Mucosa of rectum (tissue), 2 donors: ENCODE measurements around the gene NFATC2.

Experiments used
- H3K27ac ChIP-seq, 2 donors: one replicate each; pipeline ENCODE4 v1.7.0; 2013; ENCODE audit warnings: inconsistent platforms in 2 of 2, low read depth in 2 of 2, low read length in 2 of 2
- H3K27me3 ChIP-seq, 2 donors: one replicate each; pipeline ENCODE4 v1.7.0; 2013; ENCODE audit warnings: low read length in 2 of 2; ENCODE audit not compliant: control insufficient read depth in 2 of 2, insufficient read depth in 2 of 2
- H3K36me3 ChIP-seq, 2 donors: one replicate each; pipeline ENCODE4 v1.7.0; 2013; ENCODE audit warnings: low read length in 2 of 2; ENCODE audit not compliant: control insufficient read depth in 2 of 2, insufficient read depth in 2 of 2
- H3K4me1 ChIP-seq, 2 donors: one replicate each; pipeline ENCODE4 v1.7.0; 2013; ENCODE audit warnings: low read length in 2 of 2, mild to moderate bottlenecking in 1 of 2; ENCODE audit not compliant: control insufficient read depth in 2 of 2, insufficient read depth in 2 of 2
- H3K4me3 ChIP-seq, 2 donors: one replicate each; pipeline ENCODE4 v1.7.0; 2013; ENCODE audit warnings: low read length in 2 of 2
- H3K9ac ChIP-seq, 2 donors: one replicate each; pipeline ENCODE4 v1.7.0; 2013; ENCODE audit warnings: low read length in 2 of 2, low read depth in 1 of 2, mild to moderate bottlenecking in 1 of 2
- H3K9me3 ChIP-seq, 2 donors: one replicate each; pipeline ENCODE4 v1.7.0; 2013; ENCODE audit warnings: low read length in 2 of 2; ENCODE audit not compliant: control insufficient read depth in 2 of 2
- donor health status: healthy.
- donor health status: Normal muscosa, but diverticular disease.

The NFATC2 gene

GRCh38 chr20:51399006-51399890 lies 143.3 kb downstream of the NFATC2 start:
- H3K27ac ChIP-seq = peak overlapping the region in 1 of 2 donors; percentile 86

GRCh38 chr20:51398552-51398951 lies 144.0 kb downstream of the NFATC2 start:
- Histone ChIP-seq H3K36me3 (no peaks in the 10 kb centered on the region), H3K4me3 (no peak overlapping the region), H3K27ac (no peak overlapping the region), H3K27me3 (no peaks in the 10 kb centered on the region), H3K9me3 (no peaks in the 10 kb centered on the region), H3K4me1 (peaks cover 0 to 10% of the 10 kb centered on the region in 2 donors), H3K9ac (no peak overlapping the region)

More at GRCh38 chr20:51399006-51399890, 143.3 kb downstream of the NFATC2 start:
- Histone ChIP-seq H3K27me3 (no peaks in the 10 kb centered on the region), H3K4me1 (peaks cover 0 to 16% of the 10 kb centered on the region in 2 donors), H3K9ac (no peak overlapping the region), H3K4me3 (no peak overlapping the region), H3K9me3 (no peaks in the 10 kb centered on the region), H3K36me3 (no peaks in the 10 kb centered on the region)

GRCh38 chr20:51398083-51398482 lies 144.4 kb downstream of the NFATC2 start:
- no peak overlapping the region for H3K9ac ChIP-seq
- no peaks in the 10 kb centered on the region for H3K9me3 ChIP-seq
- no peak overlapping the region for H3K27ac ChIP-seq
- no peaks in the 10 kb centered on the region for H3K27me3 ChIP-seq
- H3K36me3 ChIP-seq = no peaks in the 10 kb centered on the region
- H3K4me1 ChIP-seq = peaks cover 0 to 8% of the 10 kb centered on the region in 2 donors
- no peak overlapping the region for H3K4me3 ChIP-seq

- H3K27me3 ChIP-seq = no peaks in the 10 kb centered on the region
- no peaks in the 10 kb centered on the region for H3K9me3 ChIP-seq
- no peaks in the 10 kb centered on the region for H3K36me3 ChIP-seq
- peaks cover 0 to 3% of the 10 kb centered on the region in 2 donors for H3K4me1 ChIP-seq
- no peak overlapping the region for H3K4me3 ChIP-seq
- H3K27ac ChIP-seq = no peak overlapping the region
- H3K9ac ChIP-seq = no peak overlapping the region
These were observed 145.4 kb downstream of the NFATC2 start for GRCh38 chr20:51397137-51397536.

- Histone ChIP-seq H3K36me3 (no peaks in the 10 kb centered on the region), H3K4me3 (no peak overlapping the region), H3K9ac (no peak overlapping the region), H3K27me3 (no peaks in the 10 kb centered on the region), H3K9me3 (no peaks in the 10 kb centered on the region), H3K27ac (no peak overlapping the region), H3K4me1 (peaks cover 0 to 3% of the 10 kb centered on the region in 2 donors)
These were observed 146.1 kb downstream of the NFATC2 start for GRCh38 chr20:51396365-51396909.

GRCh38 chr20:51394706-51395105 lies 147.8 kb downstream of the NFATC2 start:
- Histone ChIP-seq H3K36me3 (peaks cover 3% of the 10 kb centered on the region in 2 donors), H3K4me1 (no peaks in the 10 kb centered on the region), H3K4me3 (no peak overlapping the region), H3K27ac (no peak overlapping the region), H3K27me3 (no peaks in the 10 kb centered on the region), H3K9me3 (no peaks in the 10 kb centered on the region), H3K9ac (no peak overlapping the region)

- H3K9me3 ChIP-seq = no peaks in the 10 kb centered on the region
- H3K9ac ChIP-seq = no peak overlapping the region
- no peaks in the 10 kb centered on the region for H3K27me3 ChIP-seq
- H3K4me3 ChIP-seq = no peak overlapping the region
- H3K4me1 ChIP-seq = peaks cover 0 to 3% of the 10 kb centered on the region in 2 donors
- peaks cover 3% of the 10 kb centered on the region in 2 donors for H3K36me3 ChIP-seq
- no peak overlapping the region for H3K27ac ChIP-seq
These were observed 148.9 kb downstream of the NFATC2 start for GRCh38 chr20:51393571-51393970.

GRCh38 chr20:51392614-51393186 lies 149.8 kb downstream of the NFATC2 start:
- H3K27me3 ChIP-seq = no peaks in the 10 kb centered on the region
- no peak overlapping the region for H3K4me3 ChIP-seq
- H3K27ac ChIP-seq = no peak overlapping the region
- H3K9ac ChIP-seq = no peak overlapping the region
- H3K9me3 ChIP-seq = no peaks in the 10 kb centered on the region
- peaks cover 3% of the 10 kb centered on the region in 2 donors for H3K36me3 ChIP-seq
- H3K4me1 ChIP-seq = peaks cover 0 to 4% of the 10 kb centered on the region in 2 donors

- Histone ChIP-seq H3K9ac (no peak overlapping the region), H3K4me3 (no peak overlapping the region), H3K27ac (no peak overlapping the region), H3K4me1 (peaks cover 0 to 4% of the 10 kb centered on the region in 2 donors), H3K9me3 (no peaks in the 10 kb centered on the region), H3K36me3 (peaks cover 3% of the 10 kb centered on the region in 2 donors), H3K27me3 (no peaks in the 10 kb centered on the region)
These were observed 150.6 kb downstream of the NFATC2 start for GRCh38 chr20:51391926-51392325.
